HG02623 (cell line): ENCODE data around the gene MMADHC.
"Not testable (repeated sequence)": the region's sequence is repeated elsewhere in the genome, so short reads cannot be mapped to it uniquely, and the experiment has no call there.

Experiments used
- ATAC-seq: cut with Tn5 transposase; IDR thresholded peaks from one replicate; pipeline ENCODE4 v1.9.1; 2021; ENCODE audit warnings: moderate library complexity; ENCODE audit not compliant: unreplicated experiment

Gene MMADHC

DNA sequence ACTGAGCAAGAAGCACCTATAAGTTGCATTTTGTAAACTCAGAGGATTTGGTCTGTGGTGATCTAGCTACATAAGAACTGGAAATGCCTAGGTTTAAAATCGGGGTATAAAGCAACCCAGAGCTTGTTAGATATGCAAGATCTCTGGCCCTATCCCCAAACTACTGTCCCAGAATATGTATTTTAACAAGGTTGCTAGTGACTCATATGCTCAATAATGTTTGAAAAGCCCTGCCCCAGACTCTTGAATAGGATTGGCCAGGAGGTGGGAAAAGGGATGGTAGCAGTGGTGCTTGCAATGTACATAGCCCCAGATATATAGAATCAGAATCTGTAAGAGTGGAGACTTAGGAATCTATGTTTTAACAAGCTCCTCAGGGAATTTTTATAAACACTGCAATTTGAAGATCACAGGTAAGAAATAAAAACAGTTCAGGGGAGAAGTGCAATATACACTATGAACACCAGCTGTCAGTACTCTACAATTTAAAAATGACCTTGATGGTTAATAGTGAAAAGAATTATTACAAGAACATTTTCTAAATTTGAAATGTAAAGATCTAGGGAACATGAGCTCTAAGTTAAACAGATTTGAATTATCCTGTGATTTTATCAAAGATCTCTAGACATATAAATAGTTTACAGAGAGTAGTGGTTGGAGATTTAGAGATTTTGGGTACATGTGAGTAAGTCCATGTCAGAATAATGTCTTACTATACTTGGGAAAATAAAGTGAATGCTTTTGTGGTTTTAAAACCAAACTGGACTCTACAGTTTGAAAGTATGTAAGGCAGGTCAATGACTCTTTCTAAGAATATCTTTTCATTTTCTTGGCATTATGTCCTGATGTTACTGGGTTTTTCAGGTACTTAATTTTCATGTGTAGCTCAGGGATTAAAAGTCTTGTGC is 7.7 kb upstream of the MMADHC start:
- ATAC-seq = no peak

GRCh38 chr2:149594411-149594810 is 6.8 kb upstream of the MMADHC start:
- no peak for ATAC-seq

DNA sequence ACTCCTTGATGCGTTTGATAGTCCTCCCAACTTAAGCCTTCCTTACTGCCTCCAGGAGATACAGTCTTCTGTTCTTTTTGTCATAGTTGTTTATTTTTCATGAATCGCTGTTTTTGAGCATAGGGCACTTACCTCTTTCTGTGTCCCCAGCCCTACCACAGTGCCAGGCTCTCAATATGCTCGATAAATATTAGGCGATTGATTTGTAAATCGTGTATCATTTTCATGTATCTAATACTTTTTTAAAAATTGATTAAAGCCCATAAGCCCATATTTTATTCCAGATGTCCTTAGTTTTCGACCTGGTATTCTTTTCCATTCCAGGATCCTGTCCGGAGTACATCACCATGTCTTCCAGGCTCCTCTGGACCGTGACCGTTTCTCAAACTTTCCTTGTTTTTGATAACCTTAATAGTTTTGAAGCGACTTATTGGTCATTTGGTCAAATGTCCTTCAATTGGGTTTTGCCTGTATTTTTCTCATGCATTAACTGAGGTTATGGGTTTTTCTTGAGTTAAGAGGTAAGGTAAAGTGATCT is 444 bp upstream of the MMADHC start:
- peak; percentile 18 for ATAC-seq

GRCh38 chr2:149586898-149587219 is 716 bp downstream of the MMADHC start:
- no peak for ATAC-seq

DNA sequence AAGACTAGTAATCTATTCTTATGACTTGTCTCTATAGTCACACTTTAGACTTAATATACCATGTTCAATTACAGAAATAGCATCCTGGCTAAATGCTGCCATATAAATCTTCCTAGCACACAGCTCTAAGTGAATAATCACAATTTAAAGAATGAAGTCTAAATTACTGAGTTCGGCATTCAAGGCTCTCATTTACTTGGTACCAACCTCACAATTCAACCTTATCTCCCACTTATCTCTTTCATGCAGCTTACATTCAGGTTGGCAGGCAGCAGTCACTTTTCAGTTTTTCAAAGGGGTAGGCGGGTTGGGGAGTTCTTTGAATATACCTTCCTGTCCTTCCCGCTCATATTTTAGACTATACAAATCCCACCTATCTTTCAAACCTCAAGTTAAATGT is 1.5 kb downstream of the MMADHC start:
- no peak for ATAC-seq

GRCh38 chr2:149585166-149585885 is 2.2 kb downstream of the MMADHC start:
- ATAC-seq = no peak

DNA sequence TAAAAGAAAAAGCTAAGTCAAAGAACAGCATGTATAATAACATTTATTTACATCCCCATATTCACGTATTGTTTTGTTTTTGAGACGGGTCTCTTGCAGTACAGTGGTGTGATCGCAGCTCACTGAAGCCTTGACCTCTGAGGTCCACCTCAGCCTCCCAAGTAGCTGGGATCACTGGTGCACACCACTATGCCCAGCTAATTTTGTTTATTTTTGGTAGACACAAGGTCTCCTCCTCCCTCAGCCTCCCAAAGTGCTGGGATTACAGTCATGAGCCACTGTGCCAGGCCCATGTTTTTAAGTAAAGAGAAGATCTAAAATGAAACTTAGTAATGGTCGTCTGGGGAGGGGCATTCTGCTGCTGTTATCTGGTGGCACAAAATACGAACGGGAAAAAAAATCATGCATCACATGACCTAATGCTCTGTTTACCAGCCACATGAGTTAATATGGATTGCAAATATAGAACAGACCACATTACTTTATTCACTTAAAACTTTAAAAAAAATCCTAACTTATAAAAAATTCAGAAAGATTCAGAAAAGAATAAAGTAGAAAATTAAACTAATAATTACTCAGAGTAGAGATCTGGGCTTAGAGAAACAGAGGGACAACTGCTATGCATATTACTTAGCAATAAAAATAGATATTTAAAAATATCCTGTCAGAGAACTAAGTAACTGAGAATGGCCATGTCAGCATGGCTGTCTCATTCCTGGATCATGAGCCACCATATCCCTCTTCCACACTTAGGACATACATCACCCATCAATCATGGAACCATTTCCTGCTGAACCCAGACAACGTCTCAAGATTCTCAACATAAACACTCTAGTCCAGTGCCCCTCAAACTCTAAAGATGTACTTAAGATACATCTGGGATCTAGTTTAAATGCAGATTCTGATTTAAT is 7.3 kb downstream of the MMADHC start:
- ATAC-seq = no peak

DNA sequence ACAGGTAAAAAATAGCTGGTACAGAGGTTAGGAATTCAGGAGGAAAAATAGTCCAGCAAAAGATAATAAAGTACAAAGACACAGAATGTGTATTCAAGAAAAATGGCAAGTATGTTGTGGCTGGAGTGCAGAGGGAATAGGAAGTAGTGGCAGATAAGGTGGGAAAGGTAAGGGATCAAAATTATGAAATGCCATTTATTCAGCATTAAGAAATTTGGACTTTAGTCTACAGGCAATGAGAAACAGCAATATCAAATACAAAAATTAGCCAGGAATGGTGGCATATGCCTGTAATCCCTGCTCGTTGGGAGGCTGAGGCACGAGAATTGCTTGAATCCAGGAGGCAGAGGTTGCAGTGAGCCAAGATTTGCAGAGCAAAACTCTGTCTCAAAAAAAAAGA is 10.3 kb downstream of the MMADHC start:
- ATAC-seq = no peak

DNA sequence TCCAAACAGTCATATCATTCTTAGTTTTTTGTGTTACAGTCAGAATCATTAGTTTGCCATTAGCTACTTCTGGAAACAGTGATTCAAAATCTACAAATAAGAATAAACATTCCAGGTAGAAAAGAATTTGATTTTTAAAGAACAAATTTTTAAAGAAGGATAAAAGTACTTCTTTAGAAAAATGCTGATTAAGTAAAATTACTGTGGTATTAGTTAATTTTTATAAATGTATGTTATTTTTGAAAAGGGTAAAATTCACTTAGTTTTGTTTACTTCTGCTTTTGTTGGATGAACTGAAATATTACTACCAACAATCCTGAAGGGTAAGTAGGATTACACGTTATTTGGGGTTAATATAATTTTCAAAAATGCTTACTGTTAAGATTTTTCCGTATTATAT is 11.8 kb downstream of the MMADHC start:
- no peak for ATAC-seq

GRCh38 chr2:149575277-149575676 is 12.3 kb downstream of the MMADHC start:
- no peak for ATAC-seq

DNA sequence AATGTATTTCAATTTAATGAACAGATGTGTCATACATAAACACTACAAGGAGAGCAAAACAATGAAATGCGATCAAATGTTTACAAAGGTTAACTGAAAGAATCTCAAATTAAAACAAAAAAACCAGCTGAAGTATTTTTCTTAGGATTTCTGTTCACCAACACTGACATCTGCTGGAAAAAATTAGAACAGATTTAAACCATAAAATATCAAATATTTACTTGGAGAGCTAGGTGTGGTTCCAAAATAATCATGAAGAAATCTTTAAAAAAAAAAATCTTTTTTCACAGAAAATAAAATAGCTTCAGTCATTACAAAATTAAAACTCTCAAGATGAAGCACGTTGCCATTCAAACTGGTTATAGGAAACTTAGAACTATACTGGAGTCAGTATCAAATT is 13.8 kb downstream of the MMADHC start:
- no peak for ATAC-seq

DNA sequence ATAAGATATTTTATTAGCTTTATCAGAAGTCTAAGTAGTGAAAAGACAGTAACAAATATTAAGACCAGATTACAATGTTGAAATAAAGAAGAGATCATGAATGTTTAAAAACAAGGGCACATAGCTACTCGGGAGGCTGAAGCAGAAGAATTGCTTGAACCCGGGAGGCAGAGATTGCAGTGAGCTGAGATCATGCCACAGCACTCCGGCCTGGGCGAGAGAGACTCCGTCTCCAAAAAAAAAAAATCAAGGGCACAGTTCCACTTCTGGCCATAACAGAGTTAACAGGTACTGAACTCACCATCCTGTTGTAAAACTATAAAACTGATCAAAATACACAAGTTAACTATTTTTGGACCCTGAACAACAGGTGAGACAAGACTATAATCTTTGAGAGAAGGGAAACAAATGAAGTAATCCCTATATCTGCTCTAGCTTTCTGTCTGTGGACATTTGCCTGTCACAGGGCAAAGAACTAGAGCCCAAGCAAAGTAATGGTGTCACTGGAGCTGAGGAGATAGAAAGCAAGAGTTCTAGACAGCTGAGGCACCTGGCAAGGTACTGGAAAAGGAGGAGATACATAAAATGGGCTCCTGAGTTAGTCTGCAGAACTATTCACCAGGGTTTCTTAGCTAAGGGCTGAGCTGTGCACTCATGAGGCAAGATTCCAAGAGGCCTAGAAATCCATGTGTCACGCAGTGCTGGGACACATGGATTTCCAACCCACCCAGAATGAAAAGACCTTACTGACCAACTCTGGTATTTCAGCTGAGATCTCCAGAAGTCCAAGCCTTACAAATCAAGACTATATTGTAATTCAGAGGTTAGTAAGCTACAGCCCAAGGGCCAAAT is 15.2 kb downstream of the MMADHC start:
- ATAC-seq = no peak

DNA sequence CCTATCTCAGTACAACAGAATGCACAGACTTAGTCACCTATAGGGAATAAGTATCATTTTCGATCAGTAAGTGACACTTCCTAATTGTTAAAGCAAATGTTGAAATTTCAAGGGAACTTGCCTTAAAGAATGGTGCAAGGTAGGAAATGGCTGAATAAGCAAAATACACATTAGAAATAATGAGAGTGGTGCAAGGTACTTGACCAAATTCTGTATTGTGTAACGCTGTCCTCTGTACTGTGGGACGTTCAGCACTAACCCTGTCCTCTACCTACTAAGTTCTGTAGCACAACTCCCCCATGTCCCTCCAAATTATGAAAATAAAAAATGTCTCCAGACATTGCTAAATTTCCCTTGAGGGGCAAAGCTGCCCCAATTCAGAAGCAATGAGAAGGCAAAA is 19.4 kb downstream of the MMADHC start:
- no peak for ATAC-seq

DNA sequence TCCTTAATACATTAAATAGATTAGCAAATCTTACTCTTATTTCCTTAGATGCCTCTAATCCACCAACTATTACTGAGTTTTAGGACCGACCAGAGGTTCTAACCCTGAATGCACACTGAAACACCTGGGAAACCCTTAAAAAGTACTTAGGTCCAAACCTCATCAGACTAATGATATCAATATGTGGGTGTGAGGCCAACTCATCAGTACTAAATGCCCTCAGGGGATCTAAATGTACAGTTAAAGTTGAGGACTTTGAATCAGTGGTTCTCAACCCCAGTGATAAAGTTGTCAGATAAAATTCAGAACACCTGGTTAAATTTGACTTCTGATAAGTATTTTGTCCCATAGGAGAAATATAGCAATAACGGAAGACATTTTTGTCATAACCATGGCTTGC is 20.9 kb downstream of the MMADHC start:
- ATAC-seq = no peak

- not testable (repeated sequence) for ATAC-seq
Measured at GRCh38 chr2:149565625-149566024, 21.9 kb downstream of the MMADHC start.

DNA sequence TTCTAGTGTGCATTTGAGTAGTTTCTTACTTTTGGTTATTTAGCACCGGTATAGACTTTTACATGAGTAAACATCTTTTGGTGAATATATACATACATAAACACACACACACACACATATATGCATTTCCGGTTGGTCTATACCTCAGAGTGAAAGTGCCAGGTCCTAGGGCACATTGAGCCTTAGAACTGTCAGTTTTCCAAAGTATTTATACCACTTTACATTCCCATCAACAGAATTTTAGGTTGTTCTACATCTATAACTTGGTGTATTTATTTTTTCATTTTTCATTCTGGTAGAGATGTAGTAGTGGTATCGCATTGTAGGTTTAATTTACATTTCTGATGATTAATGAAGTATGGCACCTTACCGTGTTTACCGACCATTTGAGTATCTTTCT is 22.6 kb downstream of the MMADHC start:
- ATAC-seq = no peak

GRCh38 chr2:149564097-149564496 is 23.5 kb downstream of the MMADHC start:
- no peak for ATAC-seq

DNA sequence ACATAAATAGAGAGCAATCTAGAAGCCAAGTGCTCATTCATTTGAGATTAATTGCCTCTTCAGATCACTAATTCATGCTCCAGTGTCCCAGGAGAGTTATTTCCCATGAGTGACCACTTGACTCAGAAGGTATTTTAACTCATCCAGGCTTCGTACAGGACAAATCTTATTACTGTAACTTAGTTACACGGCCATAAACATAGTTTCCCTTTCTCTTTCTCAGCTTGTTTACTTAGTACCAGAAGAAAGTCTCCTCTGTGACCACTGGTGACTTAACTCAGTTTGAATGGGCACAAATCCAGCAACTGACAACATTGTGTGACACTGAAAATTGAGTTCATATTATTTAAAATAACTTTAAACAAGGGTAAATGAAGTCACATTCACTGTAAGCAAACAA is 25.3 kb downstream of the MMADHC start:
- ATAC-seq = peak; percentile 66

GRCh38 chr2:149561309-149561926 is 26.2 kb downstream of the MMADHC start:
- no peak for ATAC-seq
